Measurements from ENCODE around the gene C1orf105. TPM values are rescaled to one million over a fixed set of nuclear protein-coding genes. Genes with fewer than 3 reads are reported as not detected.

The C1orf105 gene
- polyA plus RNA-seq, 1 of the 3 experiments (the other 2 are of a cell fraction): not detected

DNA sequence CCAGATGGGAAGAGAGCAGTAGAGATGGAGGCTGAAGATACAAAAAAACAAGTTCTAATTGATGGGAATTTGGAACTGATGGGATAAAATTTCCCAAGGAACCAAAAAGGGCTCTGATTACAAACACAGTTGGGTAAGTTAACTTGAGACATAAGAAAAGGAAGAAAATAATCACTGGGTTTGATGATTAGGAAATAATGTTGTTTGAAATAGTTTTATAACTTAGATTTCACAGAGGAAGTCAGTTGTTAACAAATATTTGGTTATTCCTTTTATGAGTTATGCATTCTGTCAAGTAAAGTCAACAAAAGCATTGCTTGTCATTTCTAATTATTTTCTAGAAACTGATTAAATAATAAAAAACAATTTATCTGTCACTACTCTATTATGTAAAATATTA lies 92.1 kb downstream of the C1orf105 start:
- Histone ChIP-seq H3F3A (replicated peaks; ENCODE audit: insufficient read depth) (peaks cover 5% of the 10 kb centered on the region), H3K9me2 (no peaks in the 10 kb centered on the region), H3K9ac (no peak overlapping the region), H3K36me3 (replicated peaks in 1 of 2; ENCODE audit: control insufficient read depth in 1 of 2, insufficient read depth in 2 of 2, low read length in 1 of 2) (peaks cover 0 to 3% of the 10 kb centered on the region in 2 experiments), H3K79me2 (ENCODE audit: insufficient read depth) (no peaks in the 10 kb centered on the region), H2AFZ (ENCODE audit: low read depth) (no peak overlapping the region), H4K20me1 (ENCODE audit: insufficient read depth) (no peaks in the 10 kb centered on the region), H3K27ac (ENCODE audit: low read depth in 2 of 2, low read length in 1 of 2) (no peak overlapping the region), H3K9me3 (no peaks in the 10 kb centered on the region), H3K4me3 (ENCODE audit: low read depth in 2 of 2, low read length in 1 of 2) (no peak overlapping the region), H3K4me2 (no peak overlapping the region), H3K4me1 (ENCODE audit: control insufficient read depth in 1 of 2, insufficient read depth in 2 of 2, low read depth in 1 of 2, low read length in 1 of 2) (no peaks in the 10 kb centered on the region), H3K27me3 (ENCODE audit: insufficient read depth) (no peaks in the 10 kb centered on the region; the same call in 1 of the 2 replicates)
- no peak for TF ChIP-seq POLR2AphosphoS5 (IDR thresholded peaks at IDR 0.05; ENCODE audit: low read depth, low read length)
- TF ChIP-seq RXRA (IDR thresholded peaks at IDR 0.05; ENCODE audit: borderline replicate concordance, low read depth): no peak
- TF ChIP-seq SIN3A (IDR thresholded peaks at IDR 0.05; ENCODE audit: borderline replicate concordance, low read depth, low read length): no peak
- no peak for TF ChIP-seq GATA2 (CRISPR knock-in tag; IDR thresholded peaks at IDR 0.05)
- TF ChIP-seq RFX5 (IDR thresholded peaks at IDR 0.05; ENCODE audit: low read length): no peak
- TF ChIP-seq YY1 (IDR thresholded peaks at IDR 0.05; ENCODE audit: low read depth): no peak
- TF ChIP-seq, protein P1, sequence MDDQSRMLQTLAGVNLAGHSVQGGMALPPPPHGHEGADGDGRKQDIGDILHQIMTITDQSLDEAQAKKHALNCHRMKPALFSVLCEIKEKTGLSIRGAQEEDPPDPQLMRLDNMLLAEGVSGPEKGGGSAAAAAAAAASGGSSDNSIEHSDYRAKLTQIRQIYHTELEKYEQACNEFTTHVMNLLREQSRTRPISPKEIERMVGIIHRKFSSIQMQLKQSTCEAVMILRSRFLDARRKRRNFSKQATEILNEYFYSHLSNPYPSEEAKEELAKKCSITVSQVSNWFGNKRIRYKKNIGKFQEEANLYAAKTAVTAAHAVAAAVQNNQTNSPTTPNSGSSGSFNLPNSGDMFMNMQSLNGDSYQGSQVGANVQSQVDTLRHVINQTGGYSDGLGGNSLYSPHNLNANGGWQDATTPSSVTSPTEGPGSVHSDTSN (IDR thresholded peaks at IDR 0.05): no peak
- no peak for TF ChIP-seq FOXM1 (IDR thresholded peaks at IDR 0.05; ENCODE audit: low read depth)
- TF ChIP-seq RAD21 (IDR thresholded peaks at IDR 0.05; ENCODE audit: low read length): no peak
- TF ChIP-seq, protein P2, sequence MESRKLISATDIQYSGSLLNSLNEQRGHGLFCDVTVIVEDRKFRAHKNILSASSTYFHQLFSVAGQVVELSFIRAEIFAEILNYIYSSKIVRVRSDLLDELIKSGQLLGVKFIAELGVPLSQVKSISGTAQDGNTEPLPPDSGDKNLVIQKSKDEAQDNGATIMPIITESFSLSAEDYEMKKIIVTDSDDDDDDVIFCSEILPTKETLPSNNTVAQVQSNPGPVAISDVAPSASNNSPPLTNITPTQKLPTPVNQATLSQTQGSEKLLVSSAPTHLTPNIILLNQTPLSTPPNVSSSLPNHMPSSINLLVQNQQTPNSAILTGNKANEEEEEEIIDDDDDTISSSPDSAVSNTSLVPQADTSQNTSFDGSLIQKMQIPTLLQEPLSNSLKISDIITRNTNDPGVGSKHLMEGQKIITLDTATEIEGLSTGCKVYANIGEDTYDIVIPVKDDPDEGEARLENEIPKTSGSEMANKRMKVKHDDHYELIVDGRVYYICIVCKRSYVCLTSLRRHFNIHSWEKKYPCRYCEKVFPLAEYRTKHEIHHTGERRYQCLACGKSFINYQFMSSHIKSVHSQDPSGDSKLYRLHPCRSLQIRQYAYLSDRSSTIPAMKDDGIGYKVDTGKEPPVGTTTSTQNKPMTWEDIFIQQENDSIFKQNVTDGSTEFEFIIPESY (IDR thresholded peaks at IDR 0.05; ENCODE audit: borderline replicate concordance, low read depth): no peak
- TF ChIP-seq CHD2 (IDR thresholded peaks at IDR 0.05; ENCODE audit: low read length, partially characterized antibody): no peak
- TF ChIP-seq, protein P3, sequence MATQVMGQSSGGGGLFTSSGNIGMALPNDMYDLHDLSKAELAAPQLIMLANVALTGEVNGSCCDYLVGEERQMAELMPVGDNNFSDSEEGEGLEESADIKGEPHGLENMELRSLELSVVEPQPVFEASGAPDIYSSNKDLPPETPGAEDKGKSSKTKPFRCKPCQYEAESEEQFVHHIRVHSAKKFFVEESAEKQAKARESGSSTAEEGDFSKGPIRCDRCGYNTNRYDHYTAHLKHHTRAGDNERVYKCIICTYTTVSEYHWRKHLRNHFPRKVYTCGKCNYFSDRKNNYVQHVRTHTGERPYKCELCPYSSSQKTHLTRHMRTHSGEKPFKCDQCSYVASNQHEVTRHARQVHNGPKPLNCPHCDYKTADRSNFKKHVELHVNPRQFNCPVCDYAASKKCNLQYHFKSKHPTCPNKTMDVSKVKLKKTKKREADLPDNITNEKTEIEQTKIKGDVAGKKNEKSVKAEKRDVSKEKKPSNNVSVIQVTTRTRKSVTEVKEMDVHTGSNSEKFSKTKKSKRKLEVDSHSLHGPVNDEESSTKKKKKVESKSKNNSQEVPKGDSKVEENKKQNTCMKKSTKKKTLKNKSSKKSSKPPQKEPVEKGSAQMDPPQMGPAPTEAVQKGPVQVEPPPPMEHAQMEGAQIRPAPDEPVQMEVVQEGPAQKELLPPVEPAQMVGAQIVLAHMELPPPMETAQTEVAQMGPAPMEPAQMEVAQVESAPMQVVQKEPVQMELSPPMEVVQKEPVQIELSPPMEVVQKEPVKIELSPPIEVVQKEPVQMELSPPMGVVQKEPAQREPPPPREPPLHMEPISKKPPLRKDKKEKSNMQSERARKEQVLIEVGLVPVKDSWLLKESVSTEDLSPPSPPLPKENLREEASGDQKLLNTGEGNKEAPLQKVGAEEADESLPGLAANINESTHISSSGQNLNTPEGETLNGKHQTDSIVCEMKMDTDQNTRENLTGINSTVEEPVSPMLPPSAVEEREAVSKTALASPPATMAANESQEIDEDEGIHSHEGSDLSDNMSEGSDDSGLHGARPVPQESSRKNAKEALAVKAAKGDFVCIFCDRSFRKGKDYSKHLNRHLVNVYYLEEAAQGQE (IDR thresholded peaks at IDR 0.05; ENCODE audit: low read depth, low read length): no peak
- TF ChIP-seq MXI1 (IDR thresholded peaks at IDR 0.05; ENCODE audit: low read depth, low read length): no peak
- TF ChIP-seq RCOR1 (IDR thresholded peaks at IDR 0.05; ENCODE audit: low read length): no peak
- TF ChIP-seq TCF12 (IDR thresholded peaks at IDR 0.05): no peak
- TF ChIP-seq, protein P4, sequence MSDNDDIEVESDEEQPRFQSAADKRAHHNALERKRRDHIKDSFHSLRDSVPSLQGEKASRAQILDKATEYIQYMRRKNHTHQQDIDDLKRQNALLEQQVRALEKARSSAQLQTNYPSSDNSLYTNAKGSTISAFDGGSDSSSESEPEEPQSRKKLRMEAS (IDR thresholded peaks at IDR 0.05; ENCODE audit: low read depth): no peak
- CTCF ChIA-PET: interaction anchor here (1.0 kb wide), 1 partner anchor 13 kb away, joined by 3 read pairs; no protein-coding TSS in a partner anchor
- POLR2A ChIA-PET: interaction anchor here (0.6 kb wide), 1 partner anchor 529 kb away, joined by 3 read pairs; no protein-coding TSS in a partner anchor
- DNase-seq: no peak

Data from SK-N-SH (cell line).